Sciatic nerve (tissue), 2 donors: ENCODE measurements around the gene LARP7. TPM values are rescaled to one million over a fixed set of nuclear protein-coding genes. Genes with fewer than 3 reads are reported as not detected.
"Not testable (repeated sequence)": the region's sequence is repeated elsewhere in the genome, so short reads cannot be mapped to it uniquely, and the experiment has no call there.

Experiments
- ATAC-seq: fragments of 200-7000 bp; cut with Tn5 transposase; one replicate; pipeline ENCODE4 v1.9.1; 2020; ENCODE audit warnings: mild to moderate bottlenecking, moderate library complexity
- DNase-seq: peaks from one replicate; pipeline ENCODE4 v3.0.0-alpha.2; 2020; ENCODE audit warnings: low spot score
- intact Hi-C: fragments of 100-400 bp; cut with DNase I; formaldehyde crosslinking; loops from one replicate; pipeline ENCODE4 v1.14.2; 2022
- microRNA-seq: library from miRNA; unstranded; fragments of <30 nt; microRNA quantifications from one replicate; pipeline ENCODE4 v1.2.0, GENCODE V29; 2020
- total RNA-seq: library from RNA; stranded (reverse); fragmentation: NEBNext Ultra II Directional; extraction: Animal tissue kit (Norgen Biotek cat#: 25700); gene quantifications from one replicate; pipeline ENCODE4 v1.2.1, GENCODE V29; 2021
- donor health status: DM: no; HTN: no; CAD: no.
- donor health status: DM: no; HTN: no; CAD: no.

Gene LARP7
- total RNA-seq, 1 donor from 2014 or later, result 51.6 TPM

GRCh38 chr4:112705891-112706839, 69.2 kb downstream of the LARP7 start:
- DNase-seq, intact Hi-C loops: not testable (repeated sequence)
- peak; percentile 66 for ATAC-seq

GRCh38 chr4:112706840-112707207, 69.9 kb downstream of the LARP7 start:
- DNase-seq (no peak), ATAC-seq (no peak)
- intact Hi-C loops, result no loop called here

Small RNA genes within 50 kb of the gene (microRNA-seq; reads per million reads assigned to microRNA genes)
- gene MIR302A (not detected), gene MIR302B (not detected), gene MIR302C (not detected), gene MIR302D (1.1 reads per million), gene MIR367 (not detected)

Other genes with a start within 250 kb of the LARP7 start
- not detected for gene NEUROG2, start 121.0 kb upstream of the LARP7 start, total RNA-seq
- 10.6 TPM for gene ZGRF1, start 234 bp upstream of the LARP7 start, total RNA-seq